IMR-90 (cell line): ENCODE measurements around the gene FGGY. TPM values are rescaled to one million over a fixed set of nuclear protein-coding genes. Genes with fewer than 3 reads are reported as not detected.

ENCODE experiments used
- ATAC-seq: fragments of 200-7000 bp; cut with Tn5 transposase; 2 replicates; pipeline ENCODE4 v1.9.1; 2020; ENCODE audit warnings: low read depth, mild to moderate bottlenecking, moderate library complexity
- BruUV-seq: library from RNA; stranded (reverse); fragments of 400-500 nt; replicated peaks from 2 replicates; lab custom pipeline; 2021; lab: Mats Ljungman, UMichigan
- CTCF ChIA-PET: fragments of 300-600 bp; formaldehyde crosslinking; extraction: SDS; loops from one replicate; lab custom pipeline; 2021; ENCODE audit warnings: antibody characterized with exemption; lab: Yijun Ruan, JAX
- POLR2A ChIA-PET: fragments of 300-600 bp; sonication (Branson Sonifier 250); formaldehyde crosslinking; loops from one replicate; lab custom pipeline; 2022; ENCODE audit warnings: antibody characterized with exemption; ENCODE audit not compliant: unreplicated experiment; lab: Charles Lee
- DNase-seq: peaks from one replicate; pipeline ENCODE4 v3.0.0; 2013
- H2AFZ ChIP-seq: replicated peaks from 2 replicates; pipeline ENCODE3; 2013; ENCODE audit warnings: low read length, mild to moderate bottlenecking; ENCODE audit not compliant: poor library complexity
- H2AK5ac ChIP-seq: 2 replicates; pipeline ENCODE4 v1.6.1; 2013; ENCODE audit warnings: low read depth, low read length, inconsistent platforms
- H2AK9ac ChIP-seq: replicated peaks from 2 replicates; pipeline ENCODE3; 2013; ENCODE audit warnings: mild to moderate bottlenecking, low read depth, low read length, moderate library complexity; ENCODE audit not compliant: poor library complexity
- H2BK120ac ChIP-seq: 2 replicates; pipeline ENCODE4 v1.6.1; 2013; ENCODE audit warnings: low read depth, low read length, inconsistent platforms
- H2BK15ac ChIP-seq: 3 replicates; pipeline ENCODE4 v1.6.1; 2013; ENCODE audit warnings: low read depth, low read length, inconsistent platforms
- H2BK20ac ChIP-seq: 2 replicates; pipeline ENCODE4 v1.6.1; 2013; ENCODE audit warnings: low read depth, mild to moderate bottlenecking, inconsistent platforms, low read length, moderate library complexity
- H2BK5ac ChIP-seq: 2 replicates; pipeline ENCODE4 v1.6.1; 2013; ENCODE audit warnings: mild to moderate bottlenecking, low read depth, low read length, inconsistent platforms; ENCODE audit not compliant: poor library complexity, severe bottlenecking
- H3K14ac ChIP-seq: replicated peaks from 2 replicates; pipeline ENCODE4 v1.6.1; 2013; ENCODE audit warnings: low read depth, low read length, inconsistent platforms
- H3K18ac ChIP-seq: 2 replicates; pipeline ENCODE4 v1.6.1; 2013; ENCODE audit warnings: low read depth, low read length, control low read depth
- H3K23ac ChIP-seq: 2 replicates; pipeline ENCODE4 v1.6.1; 2013; ENCODE audit warnings: low read depth, low read length, inconsistent platforms
- H3K27ac ChIP-seq: 2 replicates; pipeline ENCODE4 v1.5.1; 2013; ENCODE audit warnings: mild to moderate bottlenecking, control low read depth, low read length; ENCODE audit not compliant: insufficient read depth
- H3K27me3 ChIP-seq: 2 replicates; pipeline ENCODE4 v1.6.1; 2013; ENCODE audit warnings: low read length; ENCODE audit not compliant: control insufficient read depth, insufficient read depth
- H3K36me3 ChIP-seq: 2 replicates; pipeline ENCODE4 v1.6.1; 2013; ENCODE audit warnings: low read length, mixed read lengths; ENCODE audit not compliant: control insufficient read depth, insufficient read depth
- H3K4ac ChIP-seq: 2 replicates; pipeline ENCODE4 v1.6.1; 2013; ENCODE audit warnings: low read depth, low read length, inconsistent platforms
- H3K4me1 ChIP-seq: 2 replicates; pipeline ENCODE4 v1.6.1; 2013; ENCODE audit warnings: low read length, mixed read lengths; ENCODE audit not compliant: control insufficient read depth, insufficient read depth
- H3K4me2 ChIP-seq: 2 replicates; pipeline ENCODE4 v1.6.1; 2013; ENCODE audit warnings: low read depth, mild to moderate bottlenecking, control low read depth, low read length, moderate library complexity
- H3K4me3 ChIP-seq: 2 replicates; pipeline ENCODE4 v1.5.1; 2013; ENCODE audit warnings: low read depth, mild to moderate bottlenecking, control low read depth, low read length, moderate library complexity; ENCODE audit not compliant: insufficient read depth
- H3K56ac ChIP-seq: 2 replicates; pipeline ENCODE4 v1.6.1; 2013; ENCODE audit warnings: low read length, inconsistent platforms; ENCODE audit not compliant: insufficient read depth; ENCODE audit errors: extremely low read depth
- H3K79me1 ChIP-seq, 2 experiments: 2 replicates each; pipeline ENCODE4 v1.6.1; 2013; ENCODE audit warnings: low read length in 2 of 2, inconsistent platforms in 1 of 2, low read depth in 1 of 2
- H3K9ac ChIP-seq: 2 replicates; pipeline ENCODE4 v1.6.1; 2013; ENCODE audit warnings: low read depth, low read length, control low read depth
- H3K9me1 ChIP-seq: 2 replicates; pipeline ENCODE4 v1.6.1; 2013; ENCODE audit warnings: low read length, inconsistent platforms; ENCODE audit not compliant: insufficient read depth
- H3K9me3 ChIP-seq: 2 replicates; pipeline ENCODE4 v1.6.1; 2013; ENCODE audit warnings: low read length; ENCODE audit not compliant: control insufficient read depth, insufficient read depth
- H4K20me1 ChIP-seq: 2 replicates; pipeline ENCODE4 v1.6.1; 2013; ENCODE audit warnings: low read length, inconsistent platforms; ENCODE audit not compliant: insufficient read depth
- H4K5ac ChIP-seq: 2 replicates; pipeline ENCODE4 v1.6.1; 2013; ENCODE audit warnings: mild to moderate bottlenecking, low read depth, low read length, control low read depth
- H4K8ac ChIP-seq, 2 experiments: 2 replicates each; pipeline ENCODE4 v1.6.1; 2013; ENCODE audit warnings: low read depth in 2 of 2, low read length in 2 of 2, control low read depth in 1 of 2, inconsistent platforms in 1 of 2
- H4K91ac ChIP-seq: 2 replicates; pipeline ENCODE4 v1.6.1; 2013; ENCODE audit warnings: low read depth, low read length, inconsistent platforms; ENCODE audit not compliant: insufficient read depth
- BHLHE40 ChIP-seq: fragments of 150-350 bp; IDR thresholded peaks from 2 replicates; pipeline ENCODE4 v1.6.1; 2016; ENCODE audit warnings: mild to moderate bottlenecking, low read depth, low read length
- CEBPB ChIP-seq: IDR thresholded peaks from 2 replicates; pipeline ENCODE4 v1.6.1; 2012; ENCODE audit warnings: low read depth, low read length, improper control_type of control experiment
- WGBS, 2 experiments: methylation state at CpG; one replicate each; pipeline versions ENCODE4 v1.1.5 to v1.1.7; 2013; ENCODE audit warnings: missing lambda C conversion rate in 2 of 2; ENCODE audit not compliant: insufficient read length in 1 of 2; ENCODE audit errors: extremely low coverage in 2 of 2; 5-methylcytosine and 5-hydroxymethylcytosine counted together
- dilution Hi-C: fragments of 300-500 bp; cut with HindIII; formaldehyde crosslinking; loops from one replicate; pipeline ENCODE4 v1.14.3; 2018; ENCODE audit warnings: low sequenced_read_pairs; ENCODE audit not compliant: unreplicated experiment
- in situ Hi-C: fragments of 300-500 bp; cut with MboI; formaldehyde crosslinking; loops from 3 replicates; pipeline ENCODE4 v1.14.3; 2019; ENCODE audit warnings: low sequenced_read_pairs, inconsistent platforms, mixed read lengths
- intact Hi-C: fragments of 100-400 bp; cut with micrococcal nuclease; formaldehyde crosslinking; loops from 2 replicates; pipeline ENCODE4 v1.10.0; 2022
- polyA plus RNA-seq, 3 experiments: library from polyadenylated mRNA; depleted of rRNA; stranded (reverse); fragments of >200 nt; gene quantifications; 2 replicates each; pipeline ENCODE4 v1.2.3, GENCODE V29; 2012; ENCODE audit warnings: low replicate concordance in 1 of 3
- total RNA-seq: library from RNA; depleted of rRNA; stranded (reverse); fragments of >200 nt; gene quantifications from 2 replicates; pipeline ENCODE4 v1.2.3, GENCODE V29; 2012

The FGGY gene
- total and polyA plus RNA-seq, 2 of the 4 experiments (the other 2 are of a cell fraction) = 5.6 to 14.0 TPM

DNA sequence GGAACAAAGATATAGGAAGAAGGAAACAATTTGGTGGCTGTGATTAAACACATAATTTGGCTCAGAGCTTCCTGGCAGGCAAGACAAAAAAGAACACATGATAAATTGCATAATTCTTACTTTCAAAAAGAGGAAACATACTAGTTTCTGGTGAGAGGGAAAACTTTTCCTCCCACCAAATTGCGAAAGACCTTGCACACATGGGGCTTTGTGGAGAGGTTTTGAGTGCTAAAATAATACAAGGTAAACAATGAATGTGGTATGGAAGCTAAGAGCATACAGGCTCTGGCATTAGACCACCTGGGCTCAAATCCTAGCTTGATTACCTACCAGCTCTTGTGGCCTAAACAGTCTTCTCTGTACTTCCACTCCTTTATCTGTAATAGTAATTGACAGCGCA, 377.7 kb downstream of the FGGY start:
- Histone ChIP-seq H2AFZ (no peak overlapping the region), H3K36me3 (no peaks in the 10 kb centered on the region), H4K91ac (no peak overlapping the region), H3K56ac (no peak overlapping the region), H3K14ac (no peak overlapping the region), H3K4me1 (peaks cover 4% of the 10 kb centered on the region), H3K79me1 (no peaks in the 10 kb centered on the region), H3K4ac (no peak overlapping the region), H2AK9ac (no peak overlapping the region), H2AK5ac (no peak overlapping the region), H3K9ac (no peak overlapping the region), H2BK20ac (no peak overlapping the region), H4K5ac (no peak overlapping the region), H2BK5ac (no peak overlapping the region), H3K9me3 (peaks cover 12% of the 10 kb centered on the region), H3K9me1 (no peaks in the 10 kb centered on the region), H4K20me1 (no peaks in the 10 kb centered on the region), H4K8ac (no peak overlapping the region), H2BK15ac (no peak overlapping the region), H2BK120ac (no peak overlapping the region), H3K27me3 (no peaks in the 10 kb centered on the region), H3K18ac (no peak overlapping the region; the same call in 1 of the 2 replicates), H3K23ac (no peak overlapping the region), H3K4me2 (no peak overlapping the region), H3K4me3 (no peak overlapping the region), H3K27ac (no peak overlapping the region)
- ChIA-PET POLR2A (no interaction called here), CTCF (interaction anchor here (0.6 kb wide), 1 partner anchor 913 kb away, joined by 3 read pairs; no protein-coding TSS in a partner anchor)
- dilution Hi-C loops (no loop called here), intact Hi-C loops (no loop called here), in situ Hi-C loops (no loop called here)
- ATAC-seq (no peak), DNase-seq (peak; percentile 24)
- BruUV-seq = no TSS peak
- no CpG with 5 or more reads among the region's 2 CpGs for WGBS, 2 experiments
- TF ChIP-seq BHLHE40 (no peak), CEBPB (peak; percentile 68)
